Measurements from ENCODE around the gene LRRC49.

Gene LRRC49

GRCh38 chr15:71052356-71052755 is 159.7 kb downstream of the LRRC49 start:
- DNase-seq (ENCODE audit: low read depth) = no peak

DNA sequence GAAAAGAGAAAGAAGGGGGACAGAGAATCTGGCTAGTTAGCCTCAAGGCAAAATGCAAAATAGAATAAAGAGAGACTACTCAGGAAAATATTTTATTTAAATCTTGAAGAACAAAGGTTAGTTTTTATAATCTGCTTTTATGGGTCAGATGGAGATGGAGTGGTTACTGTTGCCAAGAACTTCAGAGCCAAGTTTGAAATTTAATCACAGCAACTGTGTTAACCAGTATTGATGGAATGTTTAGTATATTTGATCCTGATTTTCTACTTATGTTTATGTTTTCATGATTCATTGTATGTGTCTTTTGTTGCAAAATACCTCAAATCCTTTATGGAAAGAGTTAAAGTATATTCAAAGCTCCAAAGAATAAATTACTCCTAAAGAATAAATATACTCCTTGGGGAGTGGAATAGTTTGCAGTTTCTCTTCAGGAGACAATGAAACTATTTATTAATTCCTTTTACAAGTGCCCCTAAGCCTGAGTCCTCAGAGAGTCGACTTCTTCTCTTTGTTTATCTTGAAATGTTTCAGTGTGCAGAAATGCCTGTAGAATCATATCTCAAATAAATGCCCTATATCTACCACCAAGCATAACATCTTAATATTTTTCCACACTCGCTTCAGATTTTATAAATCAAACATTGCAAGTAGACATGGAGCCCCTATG is 161.8 kb downstream of the LRRC49 start:
- no peak for DNase-seq (ENCODE audit: low read depth)

DNA sequence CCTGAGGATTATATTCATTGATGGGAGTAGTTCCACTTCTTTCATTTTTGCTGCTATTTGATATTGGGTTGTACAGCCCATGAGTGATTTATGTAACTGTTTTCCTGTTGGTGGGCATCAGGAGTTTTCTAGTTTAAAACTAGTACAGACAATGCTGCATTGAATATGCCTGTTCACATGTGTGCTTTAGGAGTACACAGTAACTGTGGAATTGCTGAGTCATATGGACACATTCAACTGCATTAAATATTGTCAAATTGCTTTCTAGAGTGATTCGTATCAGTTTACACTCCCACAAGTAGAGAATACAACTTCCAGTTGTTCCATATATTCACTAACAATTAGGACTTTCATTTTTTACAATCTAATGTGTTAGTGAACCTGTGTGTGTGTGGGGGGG is 162.8 kb downstream of the LRRC49 start:
- no peak for DNase-seq (ENCODE audit: low read depth)

- DNase-seq (ENCODE audit: low read depth) = no peak
These were observed 163.5 kb downstream of the LRRC49 start for GRCh38 chr15:71056111-71056510.

GRCh38 chr15:71057143-71057542 is 164.5 kb downstream of the LRRC49 start:
- no peak for DNase-seq (ENCODE audit: low read depth)

DNA sequence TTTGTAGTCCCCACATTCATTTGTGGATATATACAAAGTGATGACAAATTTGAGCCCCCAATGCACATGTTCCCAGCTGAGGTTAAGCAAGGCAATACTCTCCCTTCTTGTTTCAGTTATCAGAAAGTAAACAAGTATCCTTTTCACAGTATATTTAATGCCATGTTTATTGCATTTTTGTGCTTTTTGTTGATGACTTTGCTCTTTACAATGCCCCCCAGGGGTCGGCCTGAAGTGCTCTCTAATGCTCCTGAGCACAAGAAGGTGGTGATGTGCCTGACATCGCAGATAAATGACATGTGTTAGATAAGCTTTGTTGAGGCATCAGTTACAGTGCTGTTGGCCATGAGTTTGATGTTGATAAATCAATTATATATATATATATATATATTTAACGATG is 165.0 kb downstream of the LRRC49 start:
- DNase-seq (ENCODE audit: low read depth) = no peak

DNA sequence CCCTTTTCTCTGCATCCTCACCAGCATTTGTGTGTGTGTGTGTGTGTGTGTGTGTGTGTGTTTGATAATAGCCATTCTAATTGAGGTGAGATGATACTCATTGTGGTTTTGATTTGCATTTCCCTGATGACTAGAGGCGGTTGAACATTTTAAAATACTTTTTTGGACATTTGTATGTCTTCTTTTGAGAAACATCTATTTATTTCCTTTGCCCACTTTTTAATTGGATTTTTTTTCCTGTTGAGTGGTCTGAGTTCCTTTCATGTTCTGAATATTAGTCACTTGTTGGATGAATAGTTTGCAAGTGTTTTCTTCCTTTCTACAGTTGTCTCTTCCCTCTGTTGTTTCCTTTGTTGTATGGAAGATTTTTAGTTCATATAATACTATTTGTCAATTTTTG is 168.4 kb downstream of the LRRC49 start:
- DNase-seq (ENCODE audit: low read depth) = no peak

DNA sequence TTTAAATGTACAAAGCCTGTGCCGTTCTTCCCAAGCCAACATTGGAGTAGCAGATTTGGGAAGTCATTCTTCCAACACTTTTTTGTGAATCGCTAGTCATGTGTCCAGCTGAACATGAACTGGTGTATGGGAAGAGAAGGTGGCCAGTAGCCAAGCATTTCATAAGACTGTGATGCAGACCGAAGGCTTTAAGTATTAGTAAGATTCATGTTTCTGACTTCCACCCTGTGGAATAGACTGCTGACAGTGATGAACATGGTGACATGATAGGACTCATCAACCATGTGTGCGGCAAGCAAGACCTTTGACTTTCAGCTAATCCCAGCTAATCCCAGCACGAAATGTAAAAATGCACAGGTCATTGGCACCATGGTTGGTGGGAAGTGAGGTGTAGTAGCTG is 174.4 kb downstream of the LRRC49 start:
- no peak for DNase-seq (ENCODE audit: low read depth)

- no peak for DNase-seq (ENCODE audit: low read depth)
These were observed 177.1 kb downstream of the LRRC49 start for GRCh38 chr15:71069693-71070092.

GRCh38 chr15:71071529-71071928 is 178.9 kb downstream of the LRRC49 start:
- DNase-seq (ENCODE audit: low read depth) = no peak

DNA sequence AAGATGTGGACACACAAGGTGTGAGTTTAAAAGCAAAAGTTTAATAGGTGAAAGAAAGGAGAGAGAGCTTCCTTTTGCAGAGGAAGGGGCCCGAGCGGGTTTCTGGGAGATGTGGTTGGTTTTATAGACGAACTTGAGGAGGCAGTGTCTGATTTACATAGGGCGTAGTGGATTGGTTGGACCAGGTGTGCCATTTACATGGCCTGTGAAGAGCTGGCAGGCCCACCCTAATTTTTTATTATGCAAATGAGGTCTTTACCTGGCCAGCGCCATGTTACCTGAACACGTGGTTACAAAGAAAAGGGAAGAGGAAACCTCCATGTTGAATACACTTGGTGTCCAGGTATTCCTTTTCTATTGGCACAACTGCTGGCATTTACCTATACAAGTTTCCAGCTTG is 179.8 kb downstream of the LRRC49 start:
- DNase-seq (ENCODE audit: low read depth) = no peak

GRCh38 chr15:71078506-71079207 is 186.0 kb downstream of the LRRC49 start:
- DNase-seq (ENCODE audit: low read depth) = no peak

DNA sequence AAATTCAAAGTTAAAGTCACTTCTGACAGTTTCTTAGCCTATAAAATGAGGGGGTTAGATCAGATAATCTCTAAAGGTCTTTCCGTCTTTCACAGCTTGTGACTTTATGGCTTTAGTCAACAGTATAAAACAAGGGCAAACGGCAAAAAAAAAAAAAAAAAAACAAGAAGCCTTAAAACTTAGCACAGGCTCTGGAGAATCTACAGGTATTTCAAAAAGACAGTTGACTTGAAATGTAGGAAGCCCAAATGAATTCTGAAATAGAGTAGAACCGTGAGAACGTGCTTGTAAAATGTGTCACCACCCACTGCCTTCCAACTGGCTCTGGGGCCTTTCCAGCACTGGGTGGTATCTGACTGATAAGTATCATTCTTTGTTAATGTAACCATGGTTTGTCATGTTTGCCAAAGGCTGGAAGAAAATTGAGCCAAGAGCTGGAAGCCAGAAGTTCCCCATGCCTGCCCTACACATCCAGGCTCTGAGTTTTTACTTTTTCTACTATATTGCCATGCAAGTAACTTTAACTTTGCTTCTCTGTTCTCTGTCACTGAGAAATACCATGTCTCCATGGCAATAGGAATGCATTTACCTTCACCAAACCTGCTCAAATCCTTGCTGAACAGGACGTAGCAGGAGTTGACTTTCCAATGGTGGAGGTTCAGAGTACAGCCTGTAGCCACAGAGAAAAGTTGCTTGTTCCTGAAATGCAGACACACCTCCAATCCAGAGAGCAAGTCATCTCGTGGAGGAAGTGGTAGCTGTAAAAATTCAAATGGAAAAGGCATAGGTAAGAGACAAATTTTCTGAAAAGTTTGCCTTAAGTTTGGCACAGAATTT is 186.8 kb downstream of the LRRC49 start:
- DNase-seq (ENCODE audit: low read depth) = no peak

DNA sequence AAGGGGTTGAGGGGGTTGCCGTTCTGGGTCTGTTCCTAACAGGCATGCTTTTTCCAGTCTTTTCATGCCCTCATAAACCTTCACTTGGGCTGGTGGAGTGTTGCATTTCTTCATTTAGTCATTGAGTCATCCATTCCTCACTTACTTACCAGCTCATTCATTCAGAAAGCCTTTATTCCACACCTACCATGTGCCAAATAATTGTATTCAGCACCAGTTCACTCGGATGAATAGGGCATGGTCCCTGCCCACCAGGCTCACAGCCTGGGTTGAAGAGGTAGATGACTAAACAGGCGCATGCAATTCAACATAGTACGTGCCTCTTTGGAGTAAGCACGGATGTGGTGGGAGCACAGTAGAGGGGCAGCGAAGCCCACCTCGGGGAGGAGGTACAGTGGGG is 187.5 kb downstream of the LRRC49 start:
- DNase-seq (ENCODE audit: low read depth) = no peak

GRCh38 chr15:71080705-71081104 is 188.1 kb downstream of the LRRC49 start:
- no peak for DNase-seq (ENCODE audit: low read depth)

- DNase-seq (ENCODE audit: low read depth) = no peak
These were observed 190.2 kb downstream of the LRRC49 start for GRCh38 chr15:71082803-71083202.

GRCh38 chr15:71083349-71083748 is 190.7 kb downstream of the LRRC49 start:
- no peak for DNase-seq (ENCODE audit: low read depth)

DNA sequence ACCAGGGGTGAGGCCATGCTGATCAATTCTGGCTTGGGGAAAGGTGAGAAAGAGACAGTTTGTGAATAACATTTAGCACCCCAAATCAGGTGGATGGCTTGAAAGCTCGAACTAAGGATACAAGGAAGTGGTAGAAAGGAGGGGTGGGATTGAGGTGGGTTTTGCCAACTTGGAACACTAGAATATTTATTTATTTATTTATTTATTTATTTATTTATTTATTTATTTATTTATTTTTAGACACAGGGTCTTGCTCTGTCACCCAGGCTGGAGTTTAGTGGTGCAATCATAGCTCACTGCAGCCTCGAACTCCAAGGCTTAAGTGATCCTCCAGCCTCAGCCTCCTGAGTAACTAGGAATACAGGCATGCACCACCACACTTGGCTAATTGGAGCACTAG is 191.6 kb downstream of the LRRC49 start:
- DNase-seq (ENCODE audit: low read depth) = no peak

DNA sequence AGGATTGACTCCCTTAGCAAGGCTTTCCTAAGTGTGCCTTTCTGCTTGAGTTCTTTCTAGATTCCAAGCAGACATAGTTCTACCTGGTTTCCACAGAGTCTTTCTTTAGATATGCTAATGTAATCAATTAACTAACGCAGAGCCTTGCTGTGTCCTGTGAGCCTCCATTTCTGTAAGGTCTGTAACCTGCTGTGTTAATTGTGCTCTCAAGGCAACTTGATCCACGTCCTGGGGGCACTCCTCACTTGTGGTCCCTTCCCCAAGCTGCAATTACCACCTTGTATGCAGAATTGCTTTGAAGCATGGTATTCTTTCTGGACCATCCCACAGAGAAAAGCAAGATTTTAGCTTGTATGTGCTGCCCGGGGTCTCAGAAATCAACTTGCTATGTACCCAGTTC is 193.2 kb downstream of the LRRC49 start:
- no peak for DNase-seq (ENCODE audit: low read depth)

DNA sequence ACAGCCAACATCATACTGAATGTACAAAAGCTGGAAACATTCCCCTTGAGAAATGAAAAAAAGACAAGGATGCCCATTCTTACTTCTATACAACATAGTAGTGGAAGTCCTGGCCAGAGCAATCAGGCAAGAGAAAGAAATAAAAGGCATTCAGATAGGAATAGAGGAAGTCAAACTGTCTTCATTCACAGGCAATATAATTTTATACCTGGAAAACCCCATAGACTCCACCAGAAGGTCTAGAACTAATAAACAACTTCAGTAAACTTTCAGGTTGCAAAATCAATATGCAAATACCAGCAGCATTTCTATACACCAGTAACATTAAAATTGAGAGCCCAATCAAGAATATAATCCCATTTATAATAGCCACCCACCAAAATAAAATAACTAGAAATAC is 195.5 kb downstream of the LRRC49 start:
- no peak for DNase-seq (ENCODE audit: low read depth)

DNA sequence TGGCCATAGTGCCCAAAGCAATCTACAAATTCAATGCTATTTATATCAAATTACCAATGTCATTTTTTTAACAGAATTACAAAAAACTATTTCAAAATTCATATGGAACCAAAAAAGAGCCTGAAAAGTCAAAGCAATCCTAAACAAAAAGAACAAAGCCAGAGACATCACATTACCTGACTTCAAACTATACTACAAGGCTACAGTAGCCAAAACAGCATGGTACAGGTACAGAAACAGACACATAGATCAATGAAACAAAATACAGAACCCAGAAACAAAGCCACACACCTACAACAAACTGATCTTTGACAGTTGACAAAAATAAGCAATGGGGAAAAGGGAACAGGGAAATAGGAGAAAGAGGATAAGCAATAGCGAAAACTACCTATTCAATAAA is 196.1 kb downstream of the LRRC49 start:
- DNase-seq (ENCODE audit: low read depth) = no peak

GRCh38 chr15:71089801-71090200 is 197.2 kb downstream of the LRRC49 start:
- DNase-seq (ENCODE audit: low read depth) = no peak

GRCh38 chr15:71091601-71092000 is 199.0 kb downstream of the LRRC49 start:
- no peak for DNase-seq (ENCODE audit: low read depth)
